ENCODE data around the gene ZNF880. TPM values are rescaled to one million over a fixed set of nuclear protein-coding genes. Genes with fewer than 3 reads are reported as not detected.

The ZNF880 gene
- total and polyA plus RNA-seq, 2 of the 4 experiments (the other 2 are of a cell fraction) = 17.4 to 40.3 TPM

GRCh38 chr19:52366414-52366824 lies 3.3 kb upstream of the ZNF880 start:
- H3K18ac ChIP-seq (ENCODE audit: low read depth, low read length) = no peak overlapping the region
- no peak for ATAC-seq (ENCODE audit: low read depth)
- no peak overlapping the region for H2AFZ ChIP-seq (replicated peaks; ENCODE audit: low read length, poor library complexity)
- H3K14ac ChIP-seq (replicated peaks; ENCODE audit: low read depth, low read length) = no peak overlapping the region
- H3K56ac ChIP-seq (ENCODE audit: extremely low read depth, insufficient read depth, low read length) = no peak overlapping the region
- no peak overlapping the region for H2BK5ac ChIP-seq (ENCODE audit: low read depth, low read length, poor library complexity, severe bottlenecking)
- no peak overlapping the region for H4K91ac ChIP-seq (ENCODE audit: insufficient read depth, low read depth, low read length)
- H3K36me3 ChIP-seq (ENCODE audit: control insufficient read depth, insufficient read depth, low read length) = peaks cover 17% of the 10 kb centered on the region
- no peak overlapping the region for H3K4ac ChIP-seq (ENCODE audit: low read depth, low read length)
- WGBS, 2 experiments (ENCODE audit: extremely low coverage in 2 of 2, insufficient read length in 1 of 2) = no CpG with 5 or more reads among the region's 8 CpGs
- no peaks in the 10 kb centered on the region for H3K4me1 ChIP-seq (ENCODE audit: control insufficient read depth, insufficient read depth, low read length)
- H3K23ac ChIP-seq (ENCODE audit: low read depth, low read length) = no peak overlapping the region
- H2BK120ac ChIP-seq (ENCODE audit: low read depth, low read length) = no peak overlapping the region
- in situ Hi-C loops (cut with MboI; ENCODE audit: low sequenced_read_pairs) = no loop called here
- intact Hi-C loops (cut with micrococcal nuclease) = no loop called here
- no peak overlapping the region for H4K5ac ChIP-seq (ENCODE audit: low read depth, low read length)
- peaks cover 52% of the 10 kb centered on the region for H3K9me3 ChIP-seq (ENCODE audit: control insufficient read depth, insufficient read depth, low read length)
- no peak overlapping the region for H4K8ac ChIP-seq (ENCODE audit: low read depth in 2 of 2, low read length in 2 of 2)
- ChIA-PET POLR2A (ENCODE audit: unreplicated experiment) (no interaction called here), CTCF (no interaction called here)
- TF ChIP-seq FOS (IDR thresholded peaks at IDR 0.05; ENCODE audit: low read depth, low read length) (no peak), USF2 (IDR thresholded peaks at IDR 0.05; ENCODE audit: low read depth, low read length) (no peak), MXI1 (IDR thresholded peaks at IDR 0.05; ENCODE audit: borderline replicate concordance, low read depth, low read length) (no peak), RCOR1 (IDR thresholded peaks at IDR 0.05; ENCODE audit: insufficient replicate concordance, low read length) (no peak)
- no peak overlapping the region for H2AK5ac ChIP-seq (ENCODE audit: low read depth, low read length)
- no peak overlapping the region for H3K4me2 ChIP-seq (ENCODE audit: low read depth, low read length)
- H2BK20ac ChIP-seq (ENCODE audit: low read depth, low read length) = no peak overlapping the region
- H4K20me1 ChIP-seq (ENCODE audit: insufficient read depth, low read length) = no peaks in the 10 kb centered on the region
- no peak overlapping the region for H2BK15ac ChIP-seq (ENCODE audit: low read depth, low read length)
- no peak overlapping the region for H3K27ac ChIP-seq (ENCODE audit: insufficient read depth, low read length)
- H3K9ac ChIP-seq (ENCODE audit: low read depth, low read length) = no peak overlapping the region
- dilution Hi-C loops (cut with HindIII; ENCODE audit: low sequenced_read_pairs, unreplicated experiment) = no loop called here
- no TSS peak for BruUV-seq (replicated peaks)
- H3K9me1 ChIP-seq (ENCODE audit: insufficient read depth, low read length) = no peaks in the 10 kb centered on the region
- DNase-seq = no peak
- peaks cover 6 to 7% of the 10 kb centered on the region in 2 experiments; a peak in 3 of 4 replicates for H3K79me1 ChIP-seq (ENCODE audit: low read depth in 1 of 2, low read length in 2 of 2)
- no peaks in the 10 kb centered on the region for H3K27me3 ChIP-seq (ENCODE audit: control insufficient read depth, insufficient read depth, low read length)
- H2AK9ac ChIP-seq (replicated peaks; ENCODE audit: low read depth, low read length, poor library complexity) = no peak overlapping the region
- no peak overlapping the region for H3K4me3 ChIP-seq (ENCODE audit: insufficient read depth, low read depth, low read length)

All from IMR-90 (cell line).